Uterus (tissue), 2 donors: ENCODE data around the gene CCL2.

Source experiments
- CTCF ChIP-seq, 4 experiments: fragments of 200-600 bp in 2 of 4; fragments of 450-650 bp in 2 of 4; sonication (generic) in 2 of 4; IDR thresholded peaks; one replicate each; pipeline ENCODE4 v1.5.1; 2016 to 2019; ENCODE audit warnings: antibody characterized with exemption in 4 of 4, mild to moderate bottlenecking in 2 of 4, moderate library complexity in 1 of 4
- POLR2A ChIP-seq, 2 donors: fragments of 450-650 bp; IDR thresholded peaks; one replicate each; pipeline ENCODE4 v1.6.1; 2016; ENCODE audit warnings: antibody characterized with exemption in 2 of 2, mild to moderate bottlenecking in 1 of 2, moderate library complexity in 1 of 2

GRCh38 chr17:34265711-34266110 is 10.6 kb downstream of the CCL2 start:
- TF ChIP-seq POLR2A (IDR thresholded peaks at IDR 0.05) (no peak), CTCF (IDR thresholded peaks at IDR 0.05) (no peak)
